ENCODE measurements around the gene C11orf86.
A peak's percentile ranks its signal among the peaks of the same experiment; 100 is the strongest.
"Not testable (repeated sequence)": the region's sequence is repeated elsewhere in the genome, so short reads cannot be mapped to it uniquely, and the experiment has no call there.

Gene C11orf86

GRCh38 chr11:66974724-66975404 is at the start of gene C11orf86:
C11orf86 (plus strand) TSS chr11:66975304; CDS start chr11:66975363, 59 bp downstream.
- no peak for DNase-seq

- DNase-seq: no peak
These were observed 45.4 kb upstream of the C11orf86 start for GRCh38 chr11:66929753-66930152.

- DNase-seq: no peak
These were observed 42.6 kb upstream of the C11orf86 start for GRCh38 chr11:66932543-66932942.

GRCh38 chr11:66933531-66933930 is 41.6 kb upstream of the C11orf86 start:
- DNase-seq: no peak

- no peak for DNase-seq
These were observed 39.9 kb upstream of the C11orf86 start for GRCh38 chr11:66934950-66935779.

- no peak for DNase-seq
These were observed 38.8 kb upstream of the C11orf86 start for GRCh38 chr11:66936311-66936711.

- no peak for DNase-seq
These were observed 37.8 kb upstream of the C11orf86 start for GRCh38 chr11:66937193-66937733.

GRCh38 chr11:66938582-66939135 is 36.4 kb upstream of the C11orf86 start:
- DNase-seq: no peak

- DNase-seq: peak; percentile 98
These were observed 25.0 kb upstream of the C11orf86 start for GRCh38 chr11:66950112-66950535.

- peak; percentile 28 for DNase-seq
These were observed 24.0 kb upstream of the C11orf86 start for GRCh38 chr11:66951135-66951534.

- peak; percentile 92 for DNase-seq
These were observed 23.2 kb upstream of the C11orf86 start for GRCh38 chr11:66951927-66952337.

GRCh38 chr11:66953081-66953833 is 21.8 kb upstream of the C11orf86 start:
- no peak for DNase-seq

GRCh38 chr11:66956689-66957290 is 18.3 kb upstream of the C11orf86 start:
- peak; percentile 51 for DNase-seq

- DNase-seq: no peak
These were observed 17.2 kb upstream of the C11orf86 start for GRCh38 chr11:66957971-66958231.

- peak; percentile 100 for DNase-seq
These were observed 16.7 kb upstream of the C11orf86 start, which contains the start of gene PC for GRCh38 chr11:66958232-66958955. PC (minus strand) TSS chr11:66958383; CDS start chr11:66872159, 86,224 bp downstream.

- DNase-seq: no peak
These were observed 16.2 kb upstream of the C11orf86 start for GRCh38 chr11:66958956-66959274.

- DNase-seq: not testable (repeated sequence)
These were observed 13.4 kb upstream of the C11orf86 start for GRCh38 chr11:66961691-66962213.

GRCh38 chr11:66962247-66962646 is 12.9 kb upstream of the C11orf86 start:
- no peak for DNase-seq

GRCh38 chr11:66962801-66963200 is 12.3 kb upstream of the C11orf86 start:
- no peak for DNase-seq

- no peak for DNase-seq
These were observed 10.6 kb upstream of the C11orf86 start for GRCh38 chr11:66964495-66964894.

- DNase-seq: no peak
These were observed 8.8 kb upstream of the C11orf86 start for GRCh38 chr11:66966351-66966750.

Data from DMS53 (cell line).